ENCODE measurements around the gene GAD2.
"Not testable (repeated sequence)": the region's sequence is repeated elsewhere in the genome, so short reads cannot be mapped to it uniquely, and the experiment has no call there.

GAD2 gene

GRCh38 chr10:26335574-26336093, 119.1 kb downstream of the GAD2 start:
- H3K36me3 ChIP-seq (ENCODE audit: control insufficient read depth in 2 of 2, insufficient read depth in 2 of 2, low read length in 2 of 2), result no peaks in the 10 kb centered on the region
- no peaks in the 10 kb centered on the region for H3K9me3 ChIP-seq (ENCODE audit: control insufficient read depth in 2 of 2, low read length in 2 of 2)
- peak overlapping the region; percentile 48 to 70 for H3K4me3 ChIP-seq (ENCODE audit: low read length in 2 of 2)
- H3K9ac ChIP-seq (ENCODE audit: low read depth in 1 of 2, low read length in 2 of 2), result peak overlapping the region in 1 of 2 donors; percentile 47
- no peak overlapping the region for H3K27ac ChIP-seq (ENCODE audit: low read depth in 2 of 2, low read length in 2 of 2)
- H3K27me3 ChIP-seq (ENCODE audit: control insufficient read depth in 2 of 2, insufficient read depth in 2 of 2, low read length in 2 of 2), result no peaks in the 10 kb centered on the region
- no peaks in the 10 kb centered on the region for H3K4me1 ChIP-seq (ENCODE audit: control insufficient read depth in 2 of 2, insufficient read depth in 2 of 2, low read length in 2 of 2)

- no peak overlapping the region for H3K27ac ChIP-seq (ENCODE audit: low read depth in 2 of 2, low read length in 2 of 2)
- H3K9ac ChIP-seq (ENCODE audit: low read depth in 1 of 2, low read length in 2 of 2), result no peak overlapping the region
- H3K9me3 ChIP-seq (ENCODE audit: control insufficient read depth in 2 of 2, low read length in 2 of 2), result no peaks in the 10 kb centered on the region
- no peaks in the 10 kb centered on the region for H3K27me3 ChIP-seq (ENCODE audit: control insufficient read depth in 2 of 2, insufficient read depth in 2 of 2, low read length in 2 of 2)
- no peaks in the 10 kb centered on the region for H3K36me3 ChIP-seq (ENCODE audit: control insufficient read depth in 2 of 2, insufficient read depth in 2 of 2, low read length in 2 of 2)
- no peaks in the 10 kb centered on the region for H3K4me1 ChIP-seq (ENCODE audit: control insufficient read depth in 2 of 2, insufficient read depth in 2 of 2, low read length in 2 of 2)
- H3K4me3 ChIP-seq (ENCODE audit: low read length in 2 of 2), result no peak overlapping the region
Measured at GRCh38 chr10:26336979-26337378, 120.4 kb downstream of the GAD2 start.

GRCh38 chr10:26341701-26342100, 125.1 kb downstream of the GAD2 start:
- Histone ChIP-seq H3K27me3 (ENCODE audit: control insufficient read depth in 2 of 2, insufficient read depth in 2 of 2, low read length in 2 of 2) (no peaks in the 10 kb centered on the region), H3K27ac (ENCODE audit: low read depth in 2 of 2, low read length in 2 of 2) (no peak overlapping the region), H3K9me3 (ENCODE audit: control insufficient read depth in 2 of 2, low read length in 2 of 2) (no peaks in the 10 kb centered on the region), H3K9ac (ENCODE audit: low read depth in 1 of 2, low read length in 2 of 2) (no peak overlapping the region), H3K4me3 (ENCODE audit: low read length in 2 of 2) (no peak overlapping the region), H3K4me1 (ENCODE audit: control insufficient read depth in 2 of 2, insufficient read depth in 2 of 2, low read length in 2 of 2) (no peaks in the 10 kb centered on the region), H3K36me3 (ENCODE audit: control insufficient read depth in 2 of 2, insufficient read depth in 2 of 2, low read length in 2 of 2) (no peaks in the 10 kb centered on the region)

- not testable (repeated sequence) for H3K36me3 ChIP-seq (ENCODE audit: control insufficient read depth in 2 of 2, insufficient read depth in 2 of 2, low read length in 2 of 2); H3K27ac ChIP-seq (ENCODE audit: low read depth in 2 of 2, low read length in 2 of 2); H3K27me3 ChIP-seq (ENCODE audit: control insufficient read depth in 2 of 2, insufficient read depth in 2 of 2, low read length in 2 of 2); H3K4me3 ChIP-seq (ENCODE audit: low read length in 2 of 2); H3K4me1 ChIP-seq (ENCODE audit: control insufficient read depth in 2 of 2, insufficient read depth in 2 of 2, low read length in 2 of 2); H3K9me3 ChIP-seq (ENCODE audit: control insufficient read depth in 2 of 2, low read length in 2 of 2); H3K9ac ChIP-seq (ENCODE audit: low read depth in 1 of 2, low read length in 2 of 2)
Measured at GRCh38 chr10:26348821-26349417, 132.3 kb downstream of the GAD2 start.
